ENCODE measurements around the gene TBC1D14.

TBC1D14 gene

GRCh38 chr4:7025040-7025602, 115.5 kb downstream of the TBC1D14 start:
- Histone ChIP-seq H3K9ac (ENCODE audit: low read depth, low read length, poor library complexity, severe bottlenecking) (no peak overlapping the region), H3K4me3 (ENCODE audit: low read length, poor library complexity, severe bottlenecking) (no peak overlapping the region), H3K4me2 (ENCODE audit: low read depth, low read length, poor library complexity, severe bottlenecking) (no peak overlapping the region), H3K27me3 (ENCODE audit: insufficient read depth, low read length, poor library complexity, severe bottlenecking) (no peaks in the 10 kb centered on the region), H2AFZ (ENCODE audit: low read length) (no peak overlapping the region), H3K36me3 (ENCODE audit: insufficient read depth, low read length) (peaks cover 43% of the 10 kb centered on the region; the same call in 1 of the 2 replicates), H4K20me1 (ENCODE audit: insufficient read depth, low read length, poor library complexity, severe bottlenecking) (no peaks in the 10 kb centered on the region), H3K9me3 (ENCODE audit: insufficient read depth, low read depth, low read length) (no peaks in the 10 kb centered on the region), H3F3A (ENCODE audit: low read depth) (no peaks in the 10 kb centered on the region), H3K4me1 (ENCODE audit: insufficient read depth, low read length, poor library complexity, severe bottlenecking) (no peaks in the 10 kb centered on the region), H3K79me2 (ENCODE audit: insufficient read depth, low read length) (no peaks in the 10 kb centered on the region), H3K9me2 (replicated peaks; ENCODE audit: low read depth, low read length) (no peaks in the 10 kb centered on the region)
- TF ChIP-seq CTCF (conservative IDR thresholded peaks at IDR 0.05; ENCODE audit: low read length) (no peak), EZH2phosphoT487 (IDR thresholded peaks at IDR 0.05; ENCODE audit: borderline replicate concordance) (no peak)

DNA sequence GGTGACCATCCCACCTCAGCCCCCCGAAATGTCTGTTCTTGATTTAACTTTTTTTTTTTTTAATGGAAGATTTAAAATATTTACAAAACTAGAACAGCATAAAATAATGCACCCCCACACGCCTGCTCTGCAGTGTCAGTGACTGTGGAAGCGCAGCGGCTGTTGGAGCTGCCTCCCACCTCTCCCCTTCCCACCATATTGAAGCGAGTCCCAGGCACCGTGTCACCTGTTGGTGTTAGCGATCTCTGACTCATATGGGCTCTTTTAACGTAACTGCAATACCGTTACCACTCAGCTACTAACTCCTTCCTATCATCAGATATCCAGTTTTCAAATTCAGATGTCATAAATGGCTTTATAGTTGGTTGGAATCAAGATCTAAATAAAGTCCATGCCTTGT, 116.5 kb downstream of the TBC1D14 start:
- Histone ChIP-seq H3K9me3 (ENCODE audit: insufficient read depth, low read depth, low read length) (no peaks in the 10 kb centered on the region), H3K27me3 (ENCODE audit: insufficient read depth, low read length, poor library complexity, severe bottlenecking) (no peaks in the 10 kb centered on the region), H3K79me2 (ENCODE audit: insufficient read depth, low read length) (no peaks in the 10 kb centered on the region), H3K9ac (ENCODE audit: low read depth, low read length, poor library complexity, severe bottlenecking) (no peak overlapping the region), H3K36me3 (ENCODE audit: insufficient read depth, low read length) (peaks cover 47% of the 10 kb centered on the region; the same call in 1 of the 2 replicates), H3K4me1 (ENCODE audit: insufficient read depth, low read length, poor library complexity, severe bottlenecking) (no peaks in the 10 kb centered on the region), H3K4me2 (ENCODE audit: low read depth, low read length, poor library complexity, severe bottlenecking) (no peak overlapping the region), H4K20me1 (ENCODE audit: insufficient read depth, low read length, poor library complexity, severe bottlenecking) (no peaks in the 10 kb centered on the region), H3F3A (ENCODE audit: low read depth) (no peaks in the 10 kb centered on the region), H3K4me3 (ENCODE audit: low read length, poor library complexity, severe bottlenecking) (no peak overlapping the region), H2AFZ (ENCODE audit: low read length) (no peak overlapping the region), H3K9me2 (replicated peaks; ENCODE audit: low read depth, low read length) (no peaks in the 10 kb centered on the region)
- TF ChIP-seq CTCF (conservative IDR thresholded peaks at IDR 0.05; ENCODE audit: low read length) (no peak), EZH2phosphoT487 (IDR thresholded peaks at IDR 0.05; ENCODE audit: borderline replicate concordance) (no peak)

- Histone ChIP-seq H3K4me3 (ENCODE audit: low read length, poor library complexity, severe bottlenecking) (no peak overlapping the region), H3K27me3 (ENCODE audit: insufficient read depth, low read length, poor library complexity, severe bottlenecking) (no peaks in the 10 kb centered on the region), H3K9me2 (replicated peaks; ENCODE audit: low read depth, low read length) (no peaks in the 10 kb centered on the region), H4K20me1 (ENCODE audit: insufficient read depth, low read length, poor library complexity, severe bottlenecking) (no peaks in the 10 kb centered on the region), H2AFZ (ENCODE audit: low read length) (no peak overlapping the region), H3K36me3 (ENCODE audit: insufficient read depth, low read length) (peaks cover 56% of the 10 kb centered on the region; the same call in 1 of the 2 replicates), H3K9me3 (ENCODE audit: insufficient read depth, low read depth, low read length) (no peaks in the 10 kb centered on the region), H3K4me1 (ENCODE audit: insufficient read depth, low read length, poor library complexity, severe bottlenecking) (no peaks in the 10 kb centered on the region), H3K4me2 (ENCODE audit: low read depth, low read length, poor library complexity, severe bottlenecking) (no peak overlapping the region), H3K9ac (ENCODE audit: low read depth, low read length, poor library complexity, severe bottlenecking) (no peak overlapping the region), H3F3A (ENCODE audit: low read depth) (no peaks in the 10 kb centered on the region), H3K79me2 (ENCODE audit: insufficient read depth, low read length) (no peaks in the 10 kb centered on the region)
- TF ChIP-seq EZH2phosphoT487 (IDR thresholded peaks at IDR 0.05; ENCODE audit: borderline replicate concordance) (no peak), CTCF (conservative IDR thresholded peaks at IDR 0.05; ENCODE audit: low read length) (no peak)
Observed at GRCh38 chr4:7027284-7027683, 117.7 kb downstream of the TBC1D14 start.

Data from Loucy (cell line).